GM23248 (cell line): Measurements from ENCODE around the gene FAF2. TPM values are rescaled to one million over a fixed set of nuclear protein-coding genes. Genes with fewer than 3 reads are reported as not detected.

Experiments used
- DNase-seq: peaks from one replicate; pipeline ENCODE4 v3.0.0-alpha.2; 2015
- H2AFZ ChIP-seq: fragments of 200-600 bp; sonication (generic); 2 replicates; pipeline ENCODE4 v1.6.1; 2016; ENCODE audit warnings: antibody characterized with exemption
- H3F3A ChIP-seq: fragments of 200-600 bp; sonication (generic); 2 replicates; pipeline ENCODE4 v1.6.1; 2016; ENCODE audit warnings: mild to moderate bottlenecking, antibody characterized with exemption, mixed run types; ENCODE audit not compliant: insufficient read depth
- H3K27ac ChIP-seq: fragments of 200-600 bp; sonication (generic); 2 replicates; pipeline ENCODE4 v1.5.1; 2016; ENCODE audit warnings: mild to moderate bottlenecking
- H3K27me3 ChIP-seq: fragments of 200-600 bp; sonication (generic); replicated peaks from 2 replicates; pipeline ENCODE4 v1.6.1; 2016; ENCODE audit warnings: mild to moderate bottlenecking; ENCODE audit not compliant: insufficient read depth
- H3K36me3 ChIP-seq: fragments of 200-600 bp; sonication (generic); 2 replicates; pipeline ENCODE4 v1.6.1; 2016; ENCODE audit warnings: low read depth, mild to moderate bottlenecking
- H3K4me1 ChIP-seq: fragments of 200-600 bp; sonication (generic); 2 replicates; pipeline ENCODE4 v1.6.1; 2016; ENCODE audit warnings: mild to moderate bottlenecking; ENCODE audit not compliant: insufficient read depth
- H3K4me2 ChIP-seq: fragments of 200-600 bp; sonication (generic); one replicate; pipeline ENCODE4 v1.6.1; 2016; ENCODE audit warnings: mild to moderate bottlenecking; ENCODE audit not compliant: unreplicated experiment
- H3K4me3 ChIP-seq: fragments of 200-600 bp; sonication (generic); 2 replicates; pipeline ENCODE4 v1.5.1; 2016; ENCODE audit warnings: mild to moderate bottlenecking
- H3K79me2 ChIP-seq: fragments of 200-600 bp; sonication (generic); 2 replicates; pipeline ENCODE4 v1.6.1; 2016; ENCODE audit warnings: mild to moderate bottlenecking; ENCODE audit not compliant: insufficient read depth
- H3K9ac ChIP-seq: fragments of 200-600 bp; sonication (generic); 2 replicates; pipeline ENCODE4 v1.6.1; 2016; ENCODE audit warnings: mild to moderate bottlenecking
- H3K9me2 ChIP-seq: fragments of 200-600 bp; sonication (generic); 2 replicates; pipeline ENCODE4 v1.6.1; 2016; ENCODE audit warnings: mixed run types, mild to moderate bottlenecking, moderate library complexity; ENCODE audit not compliant: insufficient read depth
- H3K9me3 ChIP-seq: fragments of 200-600 bp; sonication (generic); one replicate; pipeline ENCODE4 v1.6.1; 2017; ENCODE audit warnings: low read depth
- H4K20me1 ChIP-seq: fragments of 200-600 bp; sonication (generic); 2 replicates; pipeline ENCODE4 v1.6.0; 2016; ENCODE audit not compliant: insufficient read depth
- EZH2 ChIP-seq: fragments of 200-600 bp; sonication (generic); IDR thresholded peaks from 2 replicates; pipeline ENCODE4 v1.6.1; 2018; ENCODE audit warnings: antibody characterized with exemption, mild to moderate bottlenecking; ENCODE audit not compliant: insufficient read depth, poor library complexity, severe bottlenecking
- EZH2phosphoT487 ChIP-seq: fragments of 200-600 bp; sonication (generic); IDR thresholded peaks from 2 replicates; pipeline ENCODE4 v1.6.1; 2018; ENCODE audit warnings: antibody characterized with exemption, moderate library complexity, mild to moderate bottlenecking, low read depth; ENCODE audit not compliant: insufficient read depth
- WGBS, 2 experiments: methylation state at CpG; one replicate each; pipeline ENCODE4 v1.1.6; 2015 to 2017; ENCODE audit warnings: low lambda C conversion rate in 2 of 2, low coverage in 1 of 2; ENCODE audit errors: missing lambda C conversion rate in 2 of 2; 5-methylcytosine and 5-hydroxymethylcytosine counted together
- in situ Hi-C: fragments of 300-500 bp; cut with MboI; formaldehyde crosslinking; loops from 2 replicates; pipeline ENCODE4 v1.15.0; 2020
- polyA plus RNA-seq: library from polyadenylated mRNA; unstranded; fragments of >200 nt; fragmentation: Nextera tagmentation; extraction: Ambion mirVana; gene quantifications from 2 replicates; pipeline ENCODE4 v1.2.1, GENCODE V29; 2016
- total RNA-seq: library from RNA; depleted of rRNA; stranded (reverse); fragments of >200 nt; shearing (Covaris generic); gene quantifications from 2 replicates; pipeline ENCODE4 v1.2.3, GENCODE V29; 2014

The FAF2 gene
- total and polyA plus RNA-seq, 2 experiments from 2014 or later: 45.0 to 45.4 TPM

GRCh38 chr5:176415952-176416924, 31.9 kb upstream of the FAF2 start, which contains the start of gene CLTB:
TSS of gene CLTB (minus strand) at chr5:176416539. CDS start at chr5:176416363, 176 bp downstream.
- no peaks in the 10 kb centered on the region for H3K9me3 ChIP-seq
- H3F3A ChIP-seq: no peaks in the 10 kb centered on the region
- H3K36me3 ChIP-seq: no peaks in the 10 kb centered on the region
- H3K27me3 ChIP-seq: no peaks in the 10 kb centered on the region
- peaks cover 39% of the 10 kb centered on the region for H3K4me1 ChIP-seq
- H3K79me2 ChIP-seq: peaks cover 44% of the 10 kb centered on the region
- H3K27ac ChIP-seq: peak within 1 kb of the TSS; percentile 68
- H3K9me2 ChIP-seq: no peaks in the 10 kb centered on the region
- H4K20me1 ChIP-seq: no peaks in the 10 kb centered on the region
- TF ChIP-seq EZH2phosphoT487: no peak
- TF ChIP-seq EZH2: no peak
- peak; percentile 93 for DNase-seq
- H2AFZ ChIP-seq: peak within 1 kb of the TSS; percentile 82
- peak within 1 kb of the TSS; percentile 84 for H3K9ac ChIP-seq
- in situ Hi-C loops: no loop called here
- peak within 1 kb of the TSS; percentile 86 for H3K4me2 ChIP-seq
- 1 to 2% methylated on average over 68 to 85 of the region's 107 CpGs for WGBS, 2 experiments
- H3K4me3 ChIP-seq: peak within 1 kb of the TSS; percentile 85

DNA sequence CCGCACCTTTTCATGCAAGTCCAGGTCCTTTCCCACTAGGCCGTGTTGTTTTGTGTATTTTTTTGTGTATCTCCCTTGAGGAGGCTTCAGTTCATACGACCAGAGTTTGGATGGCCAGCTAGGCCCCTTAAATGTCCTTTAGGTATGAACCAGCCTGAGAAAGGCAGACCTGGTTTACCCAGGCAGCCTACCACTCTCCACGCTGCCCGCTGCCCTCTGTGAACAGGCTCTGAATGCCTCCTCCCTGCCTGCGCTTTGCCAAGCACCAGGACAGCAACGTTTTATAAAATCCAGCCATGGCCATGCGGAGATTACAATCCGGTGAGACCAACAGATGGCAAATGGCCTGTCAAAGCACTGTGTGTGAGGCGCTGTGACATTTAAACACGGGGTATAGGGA, 31.2 kb upstream of the FAF2 start:
- H3K36me3 ChIP-seq: no peaks in the 10 kb centered on the region
- peaks cover 38% of the 10 kb centered on the region for H3K79me2 ChIP-seq
- no peak for DNase-seq
- peak overlapping the region; percentile 81 for H2AFZ ChIP-seq
- no peak for TF ChIP-seq EZH2
- TF ChIP-seq EZH2phosphoT487: no peak
- no peak overlapping the region for H3K9ac ChIP-seq
- H3K4me2 ChIP-seq: peak overlapping the region; percentile 57
- no peaks in the 10 kb centered on the region for H3F3A ChIP-seq
- H3K9me2 ChIP-seq: no peaks in the 10 kb centered on the region
- no peak overlapping the region for H3K27ac ChIP-seq
- peaks cover 33% of the 10 kb centered on the region for H3K4me1 ChIP-seq
- in situ Hi-C loops: no loop called here
- H4K20me1 ChIP-seq: no peaks in the 10 kb centered on the region
- no peaks in the 10 kb centered on the region for H3K9me3 ChIP-seq
- 64 to 65% methylated on average over 11 of the region's 11 CpGs for WGBS, 2 experiments
- no peaks in the 10 kb centered on the region for H3K27me3 ChIP-seq
- H3K4me3 ChIP-seq: peak overlapping the region; percentile 85; the same call in 1 of the 2 replicates

DNA sequence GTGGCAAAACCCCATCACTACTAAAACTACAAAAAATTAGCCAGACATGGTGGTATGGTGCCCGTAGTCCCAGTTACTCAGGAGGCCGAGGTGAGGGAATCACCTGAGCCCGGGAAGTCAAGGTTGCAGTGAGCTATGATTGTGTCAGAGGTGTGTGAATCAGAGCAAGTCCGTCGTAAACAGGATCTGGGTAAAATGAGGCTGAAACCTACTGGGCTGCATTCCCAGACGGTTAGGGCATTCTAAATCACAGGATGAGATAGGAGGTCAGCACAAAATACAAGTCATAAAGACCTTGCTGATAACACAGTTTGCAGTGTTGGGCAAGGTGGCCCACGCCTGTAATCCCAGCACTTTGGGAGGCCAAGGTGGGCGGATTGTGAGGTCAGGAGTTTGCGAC, 29.9 kb upstream of the FAF2 start:
- H3K27ac ChIP-seq: no peak overlapping the region
- no peak overlapping the region for H2AFZ ChIP-seq
- no peak overlapping the region for H3K9ac ChIP-seq
- no peaks in the 10 kb centered on the region for H3K9me3 ChIP-seq
- no peaks in the 10 kb centered on the region for H3K36me3 ChIP-seq
- no peak overlapping the region for H3K4me3 ChIP-seq
- peaks cover 20% of the 10 kb centered on the region for H3K4me1 ChIP-seq
- H3K79me2 ChIP-seq: peaks cover 27% of the 10 kb centered on the region
- H4K20me1 ChIP-seq: no peaks in the 10 kb centered on the region
- H3F3A ChIP-seq: no peaks in the 10 kb centered on the region
- no peaks in the 10 kb centered on the region for H3K27me3 ChIP-seq
- in situ Hi-C loops: no loop called here
- no peak overlapping the region for H3K4me2 ChIP-seq
- TF ChIP-seq EZH2 (no peak), EZH2phosphoT487 (no peak)
- 72 to 73% methylated on average over 9 of the region's 9 CpGs for WGBS, 2 experiments
- no peak for DNase-seq
- no peaks in the 10 kb centered on the region for H3K9me2 ChIP-seq

- H3K36me3 ChIP-seq: no peaks in the 10 kb centered on the region
- no peak overlapping the region for H2AFZ ChIP-seq
- no peak overlapping the region for H3K4me2 ChIP-seq
- H4K20me1 ChIP-seq: no peaks in the 10 kb centered on the region
- no peak for TF ChIP-seq EZH2phosphoT487
- no peak for TF ChIP-seq EZH2
- H3K9ac ChIP-seq: no peak overlapping the region
- 73 to 78% methylated on average over 5 of the region's 5 CpGs for WGBS, 2 experiments
- no peak overlapping the region for H3K4me3 ChIP-seq
- H3K4me1 ChIP-seq: peaks cover 5% of the 10 kb centered on the region; the same call in 1 of the 2 replicates
- no peaks in the 10 kb centered on the region for H3K27me3 ChIP-seq
- H3K27ac ChIP-seq: no peak overlapping the region
- in situ Hi-C loops: no loop called here
- no peaks in the 10 kb centered on the region for H3K9me3 ChIP-seq
- H3K9me2 ChIP-seq: no peaks in the 10 kb centered on the region
- H3F3A ChIP-seq: no peaks in the 10 kb centered on the region
- no peak for DNase-seq
- H3K79me2 ChIP-seq: peaks cover 10% of the 10 kb centered on the region
Observed at GRCh38 chr5:176420086-176420485, 28.1 kb upstream of the FAF2 start.
